Measurements from ENCODE around the gene TNC.

DNA sequence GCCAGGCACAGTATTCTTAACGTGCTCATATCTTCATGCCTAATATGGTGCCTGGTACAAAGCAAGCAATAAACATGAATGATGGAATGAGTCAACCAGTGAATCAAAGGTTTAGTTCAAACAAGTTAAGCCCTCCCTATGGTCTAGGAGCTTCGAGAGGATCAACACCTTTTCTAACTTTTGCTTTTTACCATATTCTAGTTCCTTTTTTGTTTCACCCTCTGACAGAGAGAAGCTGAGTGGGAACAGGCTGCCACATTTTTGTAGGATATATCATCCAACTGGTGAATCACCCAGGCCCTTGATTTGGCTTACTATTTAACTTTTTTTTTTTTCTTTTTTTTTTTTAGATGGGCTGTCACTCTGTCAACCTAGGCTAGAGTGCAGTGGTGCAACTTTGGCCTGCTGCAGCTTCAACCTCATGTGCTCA, 39.3 kb upstream of the TNC start:
- TF ChIP-seq CTCF (IDR thresholded peaks at IDR 0.05; ENCODE audit: low read length) (no peak), EZH2 (optimal IDR thresholded peaks at IDR 0.05; ENCODE audit: low read depth, low read length) (no peak)
